Thyroid gland (tissue), 4 donors: ENCODE results near the gene MIAT. TPM values are rescaled to one million over a fixed set of nuclear protein-coding genes. Genes with fewer than 3 reads are reported as not detected.
A peak's percentile ranks its signal among the peaks of the same experiment; 100 is the strongest.

Experiments
- DNase-seq, 2 donors: peaks; one replicate each; pipeline ENCODE4 v3.0.0-alpha.2; 2019
- H3K27ac ChIP-seq, 3 donors: fragments of 200-600 bp; sonication (generic); 1 replicate in 2 of 3; 2 replicates in 1 of 3; pipeline ENCODE4 v1.5.1; 2016 to 2019; ENCODE audit warnings: mild to moderate bottlenecking in 1 of 3, moderate library complexity in 1 of 3
- H3K27me3 ChIP-seq: fragments of 200-600 bp; sonication (generic); one replicate; pipeline ENCODE4 v1.5.1; 2019
- H3K36me3 ChIP-seq, 2 donors: fragments of 200-600 bp; sonication (generic); one replicate each; pipeline ENCODE4 v1.5.1; 2016 to 2019
- H3K4me1 ChIP-seq, 2 donors: fragments of 200-600 bp; sonication (generic); one replicate each; pipeline ENCODE4 v1.5.1; 2017 to 2019
- H3K4me3 ChIP-seq, 3 donors: fragments of 200-600 bp; sonication (generic); replicated peaks in 1 of 3; 1 replicate in 2 of 3; 2 replicates in 1 of 3; pipeline ENCODE4 v1.5.1; 2016; ENCODE audit warnings: mild to moderate bottlenecking in 1 of 3
- H3K9me3 ChIP-seq: fragments of 200-600 bp; sonication (generic); one replicate; pipeline ENCODE4 v1.5.1; 2017
- CTCF ChIP-seq, 6 experiments: fragments of 200-600 bp in 3 of 6; fragments of 450-650 bp in 3 of 6; sonication (generic) in 3 of 6; IDR thresholded peaks; one replicate each; pipeline ENCODE4 v1.5.1; 2016 to 2019; ENCODE audit warnings: antibody characterized with exemption in 6 of 6, mild to moderate bottlenecking in 2 of 6, inconsistent platforms in 1 of 6, moderate library complexity in 1 of 6
- POLR2A ChIP-seq, 2 donors: fragments of 450-650 bp; IDR thresholded peaks; one replicate each; pipeline ENCODE4 v1.6.1; 2017; ENCODE audit warnings: antibody characterized with exemption in 2 of 2, mild to moderate bottlenecking in 2 of 2, moderate library complexity in 1 of 2
- WGBS, 2 donors: methylation state at CpG; one replicate each; pipeline ENCODE4 v1.1.5; 2017; 5-methylcytosine and 5-hydroxymethylcytosine counted together
- intact Hi-C: fragments of 100-400 bp; cut with DNase I; formaldehyde crosslinking; loops from one replicate; pipeline ENCODE4 v1.15.1; 2023
- total RNA-seq, 4 donors: library from RNA; depleted of rRNA; stranded (reverse); fragments of >200 nt; gene quantifications; one replicate each; pipeline ENCODE4 v1.2.3, GENCODE V29; 2016

The MIAT gene
- total RNA-seq, 4 donors from 2014 or later: 0.67 to 2.6 (median 1.2) TPM

DNA sequence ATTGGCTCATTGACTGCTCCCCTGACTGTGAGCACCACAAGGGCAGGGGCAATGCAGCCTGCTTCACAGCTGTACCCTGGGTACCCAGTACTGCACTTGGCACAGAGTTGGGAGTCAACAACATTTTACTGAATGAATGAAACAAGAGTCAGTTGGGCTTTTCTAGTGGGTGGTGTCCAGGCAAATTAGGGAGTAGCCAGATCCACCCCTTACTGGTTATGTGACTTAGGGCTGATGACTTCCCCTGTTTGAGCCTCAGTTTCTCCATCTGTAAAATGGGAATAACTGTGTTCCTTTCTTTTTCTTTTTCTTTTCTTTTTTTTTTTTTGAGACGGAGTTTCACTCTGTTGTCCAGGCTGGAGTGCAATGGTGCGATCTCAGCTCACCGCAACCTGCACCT, 23.1 kb downstream of the MIAT start:
- no peak for DNase-seq
- H3K4me1 ChIP-seq: peaks cover 10 to 15% of the 10 kb centered on the region in 2 donors
- H3K36me3 ChIP-seq: no peaks in the 10 kb centered on the region
- 99 to 100% methylated on average over 3 of the region's 3 CpGs for WGBS, 2 donors
- TF ChIP-seq CTCF (IDR thresholded peaks at IDR 0.05) (no peak), POLR2A (IDR thresholded peaks at IDR 0.05) (no peak)
- intact Hi-C loops: no loop called here
- no peaks in the 10 kb centered on the region for H3K27me3 ChIP-seq
- H3K4me3 ChIP-seq: no peak overlapping the region
- no peaks in the 10 kb centered on the region for H3K9me3 ChIP-seq
- no peak overlapping the region for H3K27ac ChIP-seq

DNA sequence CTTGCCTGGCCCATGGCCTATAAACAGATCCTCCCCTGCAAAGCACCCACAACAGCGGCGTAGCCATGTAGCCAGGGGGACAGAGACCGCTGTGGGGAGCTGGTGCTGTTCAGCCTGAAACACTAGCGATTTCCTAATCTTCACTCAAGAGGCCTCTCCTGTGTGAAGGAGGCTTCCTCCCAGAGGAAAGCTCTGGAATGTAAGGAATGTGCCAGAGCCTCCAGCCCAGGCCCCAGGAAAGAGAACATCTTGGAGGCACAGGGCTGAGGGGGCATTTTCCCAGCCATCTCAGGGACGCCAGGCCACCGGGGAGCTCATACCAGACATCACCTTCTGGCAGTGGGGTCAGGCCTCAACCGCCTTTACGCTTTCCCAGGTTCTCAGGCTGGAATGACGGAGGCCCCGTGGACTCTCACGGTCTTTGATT, 24.0 kb downstream of the MIAT start:
- WGBS, 2 donors: 51 to 64% methylated on average over 11 of the region's 11 CpGs
- peak; percentile 66 to 69 for DNase-seq
- H3K9me3 ChIP-seq: no peaks in the 10 kb centered on the region
- H3K4me1 ChIP-seq: peaks cover 10 to 11% of the 10 kb centered on the region in 2 donors
- peak in 2 of 6 experiments; percentile 19 to 32 for TF ChIP-seq CTCF (IDR thresholded peaks at IDR 0.05)
- no peak for TF ChIP-seq POLR2A (IDR thresholded peaks at IDR 0.05)
- intact Hi-C loops: no loop called here
- no peak overlapping the region for H3K4me3 ChIP-seq
- H3K27ac ChIP-seq: peak overlapping the region; percentile 48 to 72 (median 70)
- no peaks in the 10 kb centered on the region for H3K36me3 ChIP-seq
- no peaks in the 10 kb centered on the region for H3K27me3 ChIP-seq

- no peaks in the 10 kb centered on the region for H3K36me3 ChIP-seq
- H3K27me3 ChIP-seq: no peaks in the 10 kb centered on the region
- intact Hi-C loops: no loop called here
- H3K9me3 ChIP-seq: no peaks in the 10 kb centered on the region
- 87 to 96% methylated on average over 2 of the region's 2 CpGs for whole genome bisulfite sequencing, 2 donors
- no peak overlapping the region for H3K27ac ChIP-seq
- H3K4me3 ChIP-seq: no peak overlapping the region
- peaks cover 10 to 11% of the 10 kb centered on the region in 2 donors for H3K4me1 ChIP-seq
- DNase-seq: no peak
- TF ChIP-seq CTCF (IDR thresholded peaks at IDR 0.05) (no peak), POLR2A (IDR thresholded peaks at IDR 0.05) (no peak)
Observed at GRCh38 chr22:26684168-26684567, 26.8 kb downstream of the MIAT start.

GRCh38 chr22:26685601-26686000, 28.2 kb downstream of the MIAT start:
- H3K9me3 ChIP-seq: no peaks in the 10 kb centered on the region
- H3K4me1 ChIP-seq: peaks cover 10 to 11% of the 10 kb centered on the region in 2 donors
- H3K36me3 ChIP-seq: no peaks in the 10 kb centered on the region
- H3K27ac ChIP-seq: no peak overlapping the region
- TF ChIP-seq POLR2A (IDR thresholded peaks at IDR 0.05) (no peak), CTCF (IDR thresholded peaks at IDR 0.05) (no peak)
- WGBS, 2 donors: 85 to 86% methylated on average over 6 of the region's 6 CpGs
- H3K27me3 ChIP-seq: no peaks in the 10 kb centered on the region
- no peak overlapping the region for H3K4me3 ChIP-seq
- DNase-seq: no peak
- intact Hi-C loops: no loop called here

DNA sequence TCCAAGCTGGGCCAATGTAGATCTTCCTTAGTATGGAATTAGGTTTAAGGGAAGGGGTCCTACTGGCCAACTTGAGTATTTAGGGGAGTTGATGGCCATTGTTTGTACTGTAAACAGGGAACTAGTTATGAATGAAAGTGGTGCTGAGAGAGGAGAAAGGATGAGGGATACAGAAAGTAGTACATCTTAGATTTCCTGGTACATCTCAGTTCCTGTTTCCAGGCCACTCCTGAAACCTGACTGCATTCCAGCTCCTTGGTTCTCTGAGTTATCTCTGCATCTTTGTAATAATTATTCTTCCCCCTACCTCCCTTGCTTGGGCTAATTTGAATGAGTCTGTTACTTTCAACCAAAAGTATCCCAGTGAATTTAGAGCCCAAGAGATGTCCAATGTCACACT, 30.1 kb downstream of the MIAT start:
- intact Hi-C loops: no loop called here
- no peaks in the 10 kb centered on the region for H3K27me3 ChIP-seq
- no peak overlapping the region for H3K4me3 ChIP-seq
- DNase-seq: no peak
- no peaks in the 10 kb centered on the region for H3K9me3 ChIP-seq
- H3K4me1 ChIP-seq: no peaks in the 10 kb centered on the region
- TF ChIP-seq POLR2A (IDR thresholded peaks at IDR 0.05): no peak
- TF ChIP-seq CTCF (IDR thresholded peaks at IDR 0.05): no peak
- H3K36me3 ChIP-seq: no peaks in the 10 kb centered on the region
- H3K27ac ChIP-seq: no peak overlapping the region
